ENCODE measurements around the gene ZFYVE28. TPM values are rescaled to one million over a fixed set of nuclear protein-coding genes. Genes with fewer than 3 reads are reported as not detected.

Gene ZFYVE28
- total RNA-seq, 1 donor from 2014 or later = 3.3 TPM

GRCh38 chr4:2304877-2305561 is 113.4 kb downstream of the ZFYVE28 start:
- DNase-seq (ENCODE audit: low spot score, unreplicated experiment) = no peak
- peaks cover 8% of the 10 kb centered on the region for H3K36me3 Mint-ChIP-seq (ENCODE audit: insufficient read depth)
- no peaks in the 10 kb centered on the region for H3K27me3 Mint-ChIP-seq
- H3K4me1 Mint-ChIP-seq (ENCODE audit: low read depth) = no peaks in the 10 kb centered on the region
- no peak for TF ChIP-seq CTCF (IDR thresholded peaks at IDR 0.05; ENCODE audit: unreplicated experiment)
- H3K27ac Mint-ChIP-seq = no peak overlapping the region
- no peak overlapping the region for H3K4me3 Mint-ChIP-seq (ENCODE audit: low read depth)
- peaks cover 17% of the 10 kb centered on the region for H3K9me3 Mint-ChIP-seq (ENCODE audit: low read depth)

GRCh38 chr4:2304321-2304876 is 114.0 kb downstream of the ZFYVE28 start:
- no peaks in the 10 kb centered on the region for H3K27me3 Mint-ChIP-seq
- DNase-seq (ENCODE audit: low spot score, unreplicated experiment) = no peak
- no peak overlapping the region for H3K4me3 Mint-ChIP-seq (ENCODE audit: low read depth)
- H3K9me3 Mint-ChIP-seq (ENCODE audit: low read depth) = peaks cover 16% of the 10 kb centered on the region
- peaks cover 8% of the 10 kb centered on the region for H3K36me3 Mint-ChIP-seq (ENCODE audit: insufficient read depth)
- TF ChIP-seq CTCF (IDR thresholded peaks at IDR 0.05; ENCODE audit: unreplicated experiment) = no peak
- H3K27ac Mint-ChIP-seq = no peak overlapping the region
- no peaks in the 10 kb centered on the region for H3K4me1 Mint-ChIP-seq (ENCODE audit: low read depth)

GRCh38 chr4:2303686-2304320 is 114.6 kb downstream of the ZFYVE28 start:
- H3K4me1 Mint-ChIP-seq (ENCODE audit: low read depth) = no peaks in the 10 kb centered on the region
- peaks cover 8% of the 10 kb centered on the region for H3K36me3 Mint-ChIP-seq (ENCODE audit: insufficient read depth)
- peaks cover 5% of the 10 kb centered on the region for H3K27me3 Mint-ChIP-seq
- H3K27ac Mint-ChIP-seq = no peak overlapping the region
- TF ChIP-seq CTCF (IDR thresholded peaks at IDR 0.05; ENCODE audit: unreplicated experiment) = no peak
- H3K9me3 Mint-ChIP-seq (ENCODE audit: low read depth) = peaks cover 16% of the 10 kb centered on the region
- no peak for DNase-seq (ENCODE audit: low spot score, unreplicated experiment)
- no peak overlapping the region for H3K4me3 Mint-ChIP-seq (ENCODE audit: low read depth)

- Mint-ChIP-seq H3K27me3 (peaks cover 7% of the 10 kb centered on the region), H3K9me3 (ENCODE audit: low read depth) (peaks cover 16% of the 10 kb centered on the region), H3K36me3 (ENCODE audit: insufficient read depth) (peaks cover 8% of the 10 kb centered on the region), H3K27ac (peak overlapping the region; percentile 62), H3K4me1 (ENCODE audit: low read depth) (no peaks in the 10 kb centered on the region), H3K4me3 (ENCODE audit: low read depth) (no peak overlapping the region)
- TF ChIP-seq CTCF (IDR thresholded peaks at IDR 0.05; ENCODE audit: unreplicated experiment) = no peak
- DNase-seq (ENCODE audit: low spot score, unreplicated experiment) = no peak
These were observed 115.2 kb downstream of the ZFYVE28 start for GRCh38 chr4:2303121-2303685.

GRCh38 chr4:2302387-2303119 is 115.9 kb downstream of the ZFYVE28 start:
- Mint-ChIP-seq H3K27ac (no peak overlapping the region), H3K36me3 (ENCODE audit: insufficient read depth) (peaks cover 8% of the 10 kb centered on the region), H3K4me3 (ENCODE audit: low read depth) (no peak overlapping the region), H3K4me1 (ENCODE audit: low read depth) (no peaks in the 10 kb centered on the region), H3K27me3 (peaks cover 12% of the 10 kb centered on the region), H3K9me3 (ENCODE audit: low read depth) (peaks cover 11% of the 10 kb centered on the region)
- DNase-seq (ENCODE audit: low spot score, unreplicated experiment) = no peak
- TF ChIP-seq CTCF (IDR thresholded peaks at IDR 0.05; ENCODE audit: unreplicated experiment) = no peak
